ENCODE results near the gene ZYG11B. TPM values are rescaled to one million over a fixed set of nuclear protein-coding genes. Genes with fewer than 3 reads are reported as not detected.

The ZYG11B gene
- total and polyA plus RNA-seq, 9 of the 15 experiments (the other 6 are each of a cell fraction or from before 2014, with no cell fraction given): 4.9 to 22.2 (median 12.2) TPM

GRCh38 chr1:52697795-52698674, 28.2 kb upstream of the ZYG11B start, which contains the start of gene COA7 (continued):
- TF ChIP-seq GMEB1 (CRISPR knock-in tag; IDR thresholded peaks at IDR 0.05) (peak; percentile 88), CCAR2 (IDR thresholded peaks at IDR 0.05; ENCODE audit: low read depth, low read length) (no peak), HDGF (IDR thresholded peaks at IDR 0.05) (no peak), ZNF778 (CRISPR knock-in tag; IDR thresholded peaks at IDR 0.05) (no peak), ZBTB26 (CRISPR knock-in tag; IDR thresholded peaks at IDR 0.05) (peak; percentile 4), ELF1 (tag; IDR thresholded peaks at IDR 0.05) (peak; percentile 63), E2F6 (IDR thresholded peaks at IDR 0.05; ENCODE audit: borderline replicate concordance in 1 of 2, extremely low read depth in 1 of 2, insufficient read depth in 1 of 2, insufficient read length in 1 of 2, low read depth in 1 of 2, low read length in 1 of 2, poor library complexity in 1 of 2, severe bottlenecking in 1 of 2) (peak; percentile 93 to 94), THRA (IDR thresholded peaks at IDR 0.05) (no peak), MXD1 (CRISPR knock-in tag; IDR thresholded peaks at IDR 0.05; ENCODE audit: borderline replicate concordance, poor library complexity, severe bottlenecking) (peak; percentile 73), BDP1 (IDR thresholded peaks at IDR 0.05; ENCODE audit: insufficient read depth, insufficient read length) (no peak), ZNF830 (CRISPR knock-in tag; IDR thresholded peaks at IDR 0.05) (0 out of 2 replicates have a peak, but pooled peaks have one; percentile 54), NR3C1 (CRISPR knock-in tag; IDR thresholded peaks at IDR 0.05) (peak; percentile 91; the same call in 1 of the 2 replicates), ZMIZ1 (IDR thresholded peaks at IDR 0.05; ENCODE audit: low read depth in 2 of 2, low read length in 2 of 2) (0 out of 4 replicates have a peak, but pooled peaks of 1 of the 2 experiments have one; percentile 50), HDAC2 (IDR thresholded peaks at IDR 0.05) (peak; percentile 65), TAF9B (IDR thresholded peaks at IDR 0.05; ENCODE audit: partially characterized antibody) (peak; percentile 85), SUPT5H (IDR thresholded peaks at IDR 0.05) (peak; percentile 89), HDAC8 (tag; IDR thresholded peaks at IDR 0.05) (peak; percentile 77)

All from K562 (cell line).